Measurements from ENCODE around the gene IDH1.
A peak's percentile ranks its signal among the peaks of the same experiment; 100 is the strongest.
"Not testable (repeated sequence)": the region's sequence is repeated elsewhere in the genome, so short reads cannot be mapped to it uniquely, and the experiment has no call there.

The IDH1 gene

GRCh38 chr2:208254871-208255556 is at the start of gene IDH1:
TSS of gene IDH1 (minus strand) at chr2:208255071. CDS start at chr2:208251551, 3,520 bp downstream.
- H3K4me3 ChIP-seq (ENCODE audit: low read depth, low read length): peak within 1 kb of the TSS; percentile 94

DNA sequence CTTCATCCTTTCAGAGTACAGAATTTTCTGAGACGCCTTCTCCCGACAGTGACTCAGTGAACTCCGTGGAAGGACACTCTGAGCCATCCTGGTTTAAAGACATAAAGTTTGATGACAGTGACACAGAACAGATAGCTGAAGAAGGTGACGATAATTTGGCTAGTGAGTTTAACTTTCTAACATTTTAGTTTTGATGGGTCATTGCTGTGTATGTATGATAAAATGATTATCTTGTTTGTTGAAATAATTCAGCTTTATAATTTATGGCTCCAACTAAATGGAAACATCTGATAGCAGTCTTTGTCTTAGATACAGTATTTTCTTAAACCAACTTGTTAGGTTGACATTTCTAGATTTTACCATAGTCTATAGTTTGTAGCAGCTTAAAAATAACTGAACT is 49.3 kb upstream of the IDH1 start:
- no peak overlapping the region for H3K4me3 ChIP-seq (ENCODE audit: low read depth, low read length)

GRCh38 chr2:208300847-208301618 is 46.2 kb upstream of the IDH1 start:
- H3K4me3 ChIP-seq (ENCODE audit: low read depth, low read length): no peak overlapping the region

GRCh38 chr2:208297961-208298360 is 43.1 kb upstream of the IDH1 start:
- H3K4me3 ChIP-seq (ENCODE audit: low read depth, low read length): no peak overlapping the region

GRCh38 chr2:208296610-208297009 is 41.7 kb upstream of the IDH1 start:
- H3K4me3 ChIP-seq (ENCODE audit: low read depth, low read length): no peak overlapping the region

DNA sequence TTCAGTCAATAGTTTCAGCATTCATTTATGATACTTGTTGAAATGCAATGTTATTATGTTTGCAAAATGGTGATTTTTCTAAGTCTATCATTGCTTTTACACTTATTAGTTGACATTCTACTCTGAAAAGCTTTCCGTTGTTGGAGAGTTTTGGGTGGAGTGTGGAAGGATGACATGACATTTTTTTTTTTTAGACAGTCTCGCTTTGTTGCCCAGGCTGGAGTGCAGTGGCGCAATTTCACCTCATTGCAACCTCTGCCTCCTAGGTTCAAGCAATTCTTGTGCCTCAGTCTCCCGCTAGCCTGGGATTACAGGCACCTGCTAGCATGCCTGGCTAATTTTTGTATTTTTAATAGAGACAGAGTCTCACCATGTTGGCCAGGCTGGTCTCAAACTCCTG is 41.0 kb upstream of the IDH1 start:
- H3K4me3 ChIP-seq (ENCODE audit: low read depth, low read length): no peak overlapping the region

DNA sequence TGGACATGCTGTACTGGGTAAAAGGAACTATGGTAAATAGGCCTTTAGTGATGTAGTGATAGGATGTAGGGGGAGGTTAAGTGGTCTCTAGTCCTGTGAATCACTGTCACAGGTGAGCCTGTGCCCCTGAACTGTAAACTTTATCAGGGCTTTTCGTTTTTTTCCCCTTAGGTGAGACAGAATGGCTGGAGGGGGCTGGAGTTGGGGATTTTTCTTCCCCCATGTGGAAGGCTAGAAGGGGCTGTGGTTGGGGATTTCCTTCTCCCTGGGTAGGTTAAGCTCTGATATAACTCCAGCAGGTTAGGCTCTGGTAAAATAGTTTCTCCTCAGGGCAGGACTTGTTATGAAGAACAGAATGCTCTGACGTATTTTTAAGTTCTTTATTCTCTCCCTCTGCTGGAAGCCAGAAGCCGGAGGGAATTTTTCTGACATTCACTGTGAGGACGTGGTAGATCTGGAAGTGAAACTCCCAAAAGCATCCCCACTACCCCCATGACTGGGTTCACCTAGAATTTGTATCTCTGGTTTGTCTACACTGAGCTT is 39.7 kb upstream of the IDH1 start:
- no peak overlapping the region for H3K4me3 ChIP-seq (ENCODE audit: low read depth, low read length)

GRCh38 chr2:208285853-208286252 is 31.0 kb upstream of the IDH1 start:
- no peak overlapping the region for H3K4me3 ChIP-seq (ENCODE audit: low read depth, low read length)

GRCh38 chr2:208280933-208281332 is 26.1 kb upstream of the IDH1 start:
- H3K4me3 ChIP-seq (ENCODE audit: low read depth, low read length): no peak overlapping the region

DNA sequence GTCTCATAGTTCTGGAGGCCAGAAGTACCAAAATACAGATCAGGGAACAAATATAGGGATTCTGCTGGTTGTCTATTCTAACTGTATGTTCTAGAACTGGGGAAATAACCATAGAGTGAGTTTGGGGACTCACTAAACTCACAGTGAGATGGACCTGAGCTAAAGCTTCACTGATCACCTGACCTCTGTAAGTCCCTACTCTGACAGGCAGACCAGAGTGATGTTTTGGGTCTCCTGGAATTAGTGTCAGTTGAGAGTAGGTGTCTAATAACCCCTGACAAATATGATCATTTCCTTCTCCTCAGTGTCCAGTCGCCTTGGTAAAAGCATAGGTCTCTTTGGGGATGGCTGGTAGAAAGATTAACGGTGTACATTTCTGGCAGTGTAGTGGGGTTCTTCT is 25.4 kb upstream of the IDH1 start:
- no peak overlapping the region for H3K4me3 ChIP-seq (ENCODE audit: low read depth, low read length)

DNA sequence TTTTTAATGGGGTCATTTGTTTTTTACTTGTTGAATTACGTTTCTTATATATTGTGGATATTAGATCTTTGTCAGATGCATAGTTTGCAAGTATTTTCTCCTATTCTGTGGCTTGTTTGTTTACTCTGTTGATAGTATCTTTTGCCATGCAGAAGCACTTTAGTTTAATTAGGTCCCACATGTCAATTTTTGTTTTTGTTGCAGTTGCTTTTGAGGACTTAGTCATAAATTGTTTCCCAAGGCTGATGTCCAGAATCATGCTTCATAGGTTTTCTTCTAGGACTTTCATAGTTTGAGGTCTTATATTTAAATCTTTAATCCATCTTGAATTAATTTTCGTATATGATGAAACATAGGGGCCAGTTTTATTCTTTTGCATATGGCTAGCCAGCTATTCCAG is 24.4 kb upstream of the IDH1 start:
- H3K4me3 ChIP-seq (ENCODE audit: low read depth, low read length): no peak overlapping the region

DNA sequence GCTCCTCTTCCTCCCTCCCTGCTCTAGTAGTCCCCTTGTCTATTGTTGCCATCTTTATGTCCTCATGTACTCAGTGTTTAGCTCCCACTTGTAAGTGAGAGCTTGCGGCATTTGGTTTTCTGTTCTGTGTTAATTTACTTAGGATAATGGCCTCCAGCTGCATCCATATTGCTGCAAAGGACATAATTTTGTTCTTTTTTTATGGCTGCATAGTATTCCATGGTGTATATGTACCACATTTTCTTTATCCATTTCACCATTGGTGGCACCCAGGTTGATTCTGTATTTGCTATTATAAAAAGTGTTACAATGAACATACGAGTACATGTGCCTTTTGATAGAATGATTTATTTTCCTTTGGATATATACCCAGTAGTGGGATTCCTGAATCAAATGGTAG is 23.7 kb upstream of the IDH1 start:
- no peak overlapping the region for H3K4me3 ChIP-seq (ENCODE audit: low read depth, low read length)

- H3K4me3 ChIP-seq (ENCODE audit: low read depth, low read length): no peak overlapping the region
These were observed 19.9 kb upstream of the IDH1 start for GRCh38 chr2:208274748-208275147.

DNA sequence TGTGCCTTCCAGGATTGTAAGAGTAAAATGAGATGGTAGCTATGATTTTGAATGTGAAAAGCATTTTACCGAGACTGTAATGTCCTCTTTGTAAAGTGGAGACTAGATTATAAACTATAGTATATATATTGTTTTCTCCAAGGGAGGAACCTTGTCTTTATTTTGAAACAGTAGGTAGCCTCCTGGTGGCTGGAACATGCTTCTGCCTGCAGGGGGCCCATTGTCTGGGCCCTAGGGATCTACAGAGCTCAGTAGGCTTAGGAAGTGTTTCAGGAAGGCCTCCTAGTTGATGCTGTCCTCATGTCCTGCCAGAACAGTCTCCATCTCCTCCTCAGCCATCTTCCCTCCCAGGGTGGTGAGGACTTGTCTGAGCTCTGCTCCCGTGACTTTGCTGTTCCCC is 14.2 kb upstream of the IDH1 start:
- H3K4me3 ChIP-seq (ENCODE audit: low read depth, low read length): no peak overlapping the region

DNA sequence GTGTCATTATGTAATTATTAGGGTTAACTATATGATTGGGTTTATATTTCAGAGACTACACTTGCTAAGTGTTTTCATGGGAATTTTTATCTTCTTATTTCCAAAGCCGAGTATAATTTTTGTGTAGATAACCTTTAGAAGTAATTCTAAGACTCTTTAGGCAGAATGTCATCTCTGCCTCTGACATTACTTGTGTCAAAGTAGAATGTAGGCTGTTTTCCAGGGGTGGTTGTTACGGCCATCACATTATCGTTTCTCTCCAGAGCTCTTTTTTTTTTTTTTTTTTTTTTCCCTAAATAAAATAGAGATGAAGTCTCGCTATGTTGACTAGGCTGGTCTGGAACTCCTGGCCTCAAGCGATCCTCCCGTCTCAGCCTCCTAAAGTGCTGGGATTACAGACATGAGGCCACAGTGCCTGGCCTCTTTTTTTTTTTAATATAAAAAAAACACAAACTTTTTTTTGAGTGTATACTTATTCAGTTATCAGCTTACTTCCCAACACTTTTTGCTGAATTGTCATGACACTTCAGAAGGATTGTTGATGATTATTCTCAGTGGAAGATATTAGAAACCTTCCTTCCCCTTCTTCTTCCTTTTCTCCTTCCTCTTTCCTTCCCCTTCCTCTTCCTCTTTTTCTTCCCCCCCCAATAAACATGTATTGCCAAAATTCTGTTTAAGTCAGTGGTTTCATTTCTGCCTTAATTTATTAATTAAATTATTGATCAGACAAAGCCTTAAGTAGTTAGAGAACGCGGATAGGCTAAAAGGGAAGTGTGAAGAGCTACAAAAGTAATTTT is 13.5 kb upstream of the IDH1 start:
- H3K4me3 ChIP-seq (ENCODE audit: low read depth, low read length): no peak overlapping the region

- H3K4me3 ChIP-seq (ENCODE audit: low read depth, low read length): not testable (repeated sequence)
These were observed 12.7 kb upstream of the IDH1 start for GRCh38 chr2:208267526-208267925.

- H3K4me3 ChIP-seq (ENCODE audit: low read depth, low read length): peak overlapping the region; percentile 82
These were observed 12.1 kb upstream of the IDH1 start for GRCh38 chr2:208266936-208267335.

DNA sequence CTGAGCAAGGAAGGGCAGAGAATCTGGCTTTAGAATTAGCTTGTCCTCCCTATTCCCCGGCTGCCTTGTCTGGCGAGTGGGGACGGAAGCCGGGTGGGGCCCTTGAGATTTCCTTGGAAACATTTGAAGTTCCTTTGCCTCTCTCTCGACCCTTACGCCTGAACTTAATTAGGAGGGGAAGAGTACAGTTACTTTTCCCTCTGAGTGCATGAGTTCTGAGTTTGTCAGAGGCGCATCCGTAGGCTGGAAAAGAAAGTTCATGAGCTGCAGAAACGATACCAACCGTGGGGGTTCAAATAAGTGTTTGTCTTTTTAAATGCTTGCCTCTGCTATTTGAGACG is 11.7 kb upstream of the IDH1 start:
- H3K4me3 ChIP-seq (ENCODE audit: low read depth, low read length): peak overlapping the region; percentile 82

DNA sequence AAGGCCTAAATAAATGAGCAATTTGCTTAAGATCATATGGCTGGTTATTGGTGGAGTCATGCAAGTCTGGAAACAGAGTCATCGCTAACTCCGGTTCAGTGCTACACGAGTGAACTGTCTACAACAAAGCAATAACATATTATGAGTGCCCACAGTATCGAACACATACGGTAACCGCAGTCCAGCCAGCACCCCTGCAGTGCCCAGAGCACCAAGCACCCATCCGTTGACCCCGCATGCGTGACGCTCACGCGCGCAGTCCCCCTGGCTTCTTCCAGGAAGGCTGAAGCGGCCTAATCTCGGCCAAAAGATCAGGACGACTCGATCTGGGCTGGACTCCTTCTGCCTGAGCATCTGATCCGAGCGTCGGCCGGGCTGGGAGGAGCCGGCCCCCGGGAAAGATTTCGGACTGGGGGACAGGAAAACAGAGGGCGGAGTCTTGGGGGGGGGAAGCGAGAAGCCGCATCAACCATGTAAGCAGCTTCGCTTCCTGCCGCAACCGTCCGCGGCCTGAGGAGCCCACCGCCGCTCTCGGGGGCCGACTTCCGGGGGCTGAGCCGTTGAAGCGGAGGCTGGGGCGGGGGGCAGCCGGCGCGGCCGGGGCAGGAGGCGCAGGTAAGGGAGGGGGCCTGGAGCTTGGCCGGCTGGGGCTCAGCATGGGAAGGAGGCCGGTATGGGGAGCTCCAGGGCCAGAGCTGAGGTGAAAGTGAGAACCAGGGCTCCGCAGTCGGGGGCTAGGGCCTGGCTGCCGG is 11.1 kb upstream of the IDH1 start, which contains the start of gene PIKFYVE:
TSS of gene PIKFYVE (plus strand) at position 455 of the 752 bp plus-strand sequence. CDS start 5,265 bp downstream, outside the sequence.
- H3K4me3 ChIP-seq (ENCODE audit: low read depth, low read length): peak within 1 kb of the TSS; percentile 82

GRCh38 chr2:208265371-208265800 is 10.5 kb upstream of the IDH1 start:
- peak overlapping the region; percentile 65 for H3K4me3 ChIP-seq (ENCODE audit: low read depth, low read length)

All from iPS-11a (cell line).